Measurements from ENCODE around the gene SULT2B1.
A peak's percentile ranks its signal among the peaks of the same experiment; 100 is the strongest.
"Not testable (repeated sequence)": the region's sequence is repeated elsewhere in the genome, so short reads cannot be mapped to it uniquely, and the experiment has no call there.

Gene SULT2B1

GRCh38 chr19:48551437-48552302 is at the start of gene SULT2B1:
Gene SULT2B1 (plus strand): TSS chr19:48552172. CDS start chr19:48552253, 81 bp downstream.
- DNase-seq (ENCODE audit: low spot score): no peak

GRCh38 chr19:48502350-48503018 is 49.5 kb upstream of the SULT2B1 start:
- DNase-seq (ENCODE audit: low spot score): peak; percentile 87

GRCh38 chr19:48506138-48506733 is 45.7 kb upstream of the SULT2B1 start:
- DNase-seq (ENCODE audit: low spot score): peak; percentile 49

GRCh38 chr19:48507911-48508439 is 44.0 kb upstream of the SULT2B1 start:
- no peak for DNase-seq (ENCODE audit: low spot score)

- no peak for DNase-seq (ENCODE audit: low spot score)
Observed at GRCh38 chr19:48508729-48509411, 43.1 kb upstream of the SULT2B1 start.

GRCh38 chr19:48509467-48510194 is 42.3 kb upstream of the SULT2B1 start:
- no peak for DNase-seq (ENCODE audit: low spot score)

- DNase-seq (ENCODE audit: low spot score): peak; percentile 68
Observed at GRCh38 chr19:48510421-48511268, 41.3 kb upstream of the SULT2B1 start.

- no peak for DNase-seq (ENCODE audit: low spot score)
Observed at GRCh38 chr19:48511321-48511731, 40.6 kb upstream of the SULT2B1 start.

- peak; percentile 57 for DNase-seq (ENCODE audit: low spot score)
Observed at GRCh38 chr19:48511800-48512503, 40.0 kb upstream of the SULT2B1 start, which contains the start of gene LMTK3. Gene LMTK3 (minus strand): TSS chr19:48511835. CDS start chr19:48511576, 259 bp downstream.

GRCh38 chr19:48512504-48513288 is 39.3 kb upstream of the SULT2B1 start:
- DNase-seq (ENCODE audit: low spot score): no peak

GRCh38 chr19:48513289-48514122 is 38.5 kb upstream of the SULT2B1 start:
- DNase-seq (ENCODE audit: low spot score): peak; percentile 82

GRCh38 chr19:48514123-48514458 is 37.9 kb upstream of the SULT2B1 start:
- no peak for DNase-seq (ENCODE audit: low spot score)

GRCh38 chr19:48516536-48516935 is 35.4 kb upstream of the SULT2B1 start:
- DNase-seq (ENCODE audit: low spot score): no peak

GRCh38 chr19:48518207-48518606 is 33.8 kb upstream of the SULT2B1 start:
- no peak for DNase-seq (ENCODE audit: low spot score)

- DNase-seq (ENCODE audit: low spot score): not testable (repeated sequence)
Observed at GRCh38 chr19:48519426-48519825, 32.5 kb upstream of the SULT2B1 start.

GRCh38 chr19:48520134-48520533 is 31.8 kb upstream of the SULT2B1 start:
- no peak for DNase-seq (ENCODE audit: low spot score)

- DNase-seq (ENCODE audit: low spot score): no peak
Observed at GRCh38 chr19:48524221-48524620, 27.8 kb upstream of the SULT2B1 start.

- DNase-seq (ENCODE audit: low spot score): no peak
Observed at GRCh38 chr19:48524732-48525131, 27.2 kb upstream of the SULT2B1 start.

Data from germinal center (tissue), 1 donor.